GM19193 (cell line): ENCODE measurements around the gene IGSF3.

Source experiments
- POLR2A ChIP-seq: IDR thresholded peaks from 4 replicates; pipeline ENCODE4 v1.6.1; 2011; ENCODE audit not compliant: insufficient read depth, insufficient read length; ENCODE audit errors: extremely low read depth

IGSF3 gene

GRCh38 chr1:116694524-116694923 is 27.0 kb upstream of the IGSF3 start:
- TF ChIP-seq POLR2A = no peak

- no peak for TF ChIP-seq POLR2A
Measured at GRCh38 chr1:116693759-116694480, 26.4 kb upstream of the IGSF3 start.

GRCh38 chr1:116692879-116693278 is 25.3 kb upstream of the IGSF3 start:
- no peak for TF ChIP-seq POLR2A

- TF ChIP-seq POLR2A = no peak
Measured at GRCh38 chr1:116690849-116691406, 23.4 kb upstream of the IGSF3 start.

- TF ChIP-seq POLR2A = no peak
Measured at GRCh38 chr1:116690396-116690848, 22.9 kb upstream of the IGSF3 start.

GRCh38 chr1:116686723-116687352 is 19.3 kb upstream of the IGSF3 start:
- TF ChIP-seq POLR2A = no peak

- no peak for TF ChIP-seq POLR2A
Measured at GRCh38 chr1:116686175-116686574, 18.6 kb upstream of the IGSF3 start.

GRCh38 chr1:116684575-116684974 is 17.0 kb upstream of the IGSF3 start:
- TF ChIP-seq POLR2A = no peak

GRCh38 chr1:116682641-116683221 is 15.2 kb upstream of the IGSF3 start:
- no peak for TF ChIP-seq POLR2A

GRCh38 chr1:116681343-116681899 is 13.9 kb upstream of the IGSF3 start:
- TF ChIP-seq POLR2A = no peak

GRCh38 chr1:116680752-116681151 is 13.2 kb upstream of the IGSF3 start:
- no peak for TF ChIP-seq POLR2A

GRCh38 chr1:116679828-116680628 is 12.5 kb upstream of the IGSF3 start:
- no peak for TF ChIP-seq POLR2A

GRCh38 chr1:116679091-116679827 is 11.7 kb upstream of the IGSF3 start:
- TF ChIP-seq POLR2A = no peak

- no peak for TF ChIP-seq POLR2A
Measured at GRCh38 chr1:116678732-116679090, 11.2 kb upstream of the IGSF3 start.
